GM23338 (cell line): ENCODE data around the gene GIPC1. TPM values are rescaled to one million over a fixed set of nuclear protein-coding genes. Genes with fewer than 3 reads are reported as not detected.

ENCODE experiments used
- CREB1 ChIP-seq: fragments of 250-450 bp; sonication (Bioruptor Pico); IDR thresholded peaks from 2 replicates; pipeline ENCODE4 v1.5.0; 2020; ENCODE audit warnings: low read depth, mild to moderate bottlenecking, moderate library complexity
- NANOG ChIP-seq: IDR thresholded peaks from 2 replicates; pipeline ENCODE4 v1.6.1; 2016; ENCODE audit warnings: antibody characterized with exemption, borderline replicate concordance
- polyA plus RNA-seq: library from polyadenylated mRNA; unstranded; fragments of >200 nt; fragmentation: Nextera tagmentation; extraction: Ambion mirVana; gene quantifications from 2 replicates; pipeline ENCODE4 v1.2.1, GENCODE V29; 2016
- total RNA-seq: library from RNA; depleted of rRNA; stranded (reverse); fragments of >200 nt; shearing (Covaris generic); gene quantifications from 2 replicates; pipeline ENCODE4 v1.2.3, GENCODE V29; 2014
- TF ChIP-seq, protein P1 (sequence below): fragments of 250-450 bp; sonication (Bioruptor Pico); IDR thresholded peaks from 2 replicates; pipeline ENCODE4 v1.5.0; 2020; ENCODE audit warnings: mild to moderate bottlenecking, moderate library complexity
- TF ChIP-seq, protein P2 (sequence below): IDR thresholded peaks from one replicate; pipeline ENCODE4 v1.6.1; 2018; ENCODE audit warnings: antibody characterized with exemption; ENCODE audit not compliant: unreplicated experiment

GIPC1 gene
- total and polyA plus RNA-seq, 2 experiments from 2014 or later: 51.6 to 106 TPM

DNA sequence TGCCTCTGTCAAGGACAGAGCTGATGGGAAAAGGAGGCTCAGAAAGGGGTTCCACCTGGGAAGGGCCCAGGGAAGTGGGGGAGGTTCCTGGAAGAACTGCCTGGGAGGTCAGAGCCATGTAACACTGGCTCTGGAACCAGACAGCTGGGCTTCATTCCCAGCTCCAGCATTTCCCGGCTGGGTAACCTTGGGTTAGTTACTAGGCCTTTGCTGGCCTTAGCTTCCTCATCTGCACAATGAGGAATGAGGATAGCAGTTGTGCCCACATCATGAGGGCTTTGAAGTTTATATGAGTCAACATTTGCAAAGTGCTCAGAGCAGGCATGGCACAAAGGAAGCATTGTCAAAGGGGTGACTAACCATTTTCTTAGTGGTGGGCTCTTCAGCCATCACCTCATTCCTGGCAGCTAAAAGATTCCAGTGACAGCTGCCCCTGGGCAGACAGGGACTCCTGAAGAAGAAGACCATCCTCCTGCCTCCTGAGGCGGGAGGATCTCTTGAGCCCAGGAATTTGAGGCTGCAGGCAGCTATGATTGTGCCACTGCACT, 24.0 kb upstream of the GIPC1 start (continued):
- TF ChIP-seq, protein P1, sequence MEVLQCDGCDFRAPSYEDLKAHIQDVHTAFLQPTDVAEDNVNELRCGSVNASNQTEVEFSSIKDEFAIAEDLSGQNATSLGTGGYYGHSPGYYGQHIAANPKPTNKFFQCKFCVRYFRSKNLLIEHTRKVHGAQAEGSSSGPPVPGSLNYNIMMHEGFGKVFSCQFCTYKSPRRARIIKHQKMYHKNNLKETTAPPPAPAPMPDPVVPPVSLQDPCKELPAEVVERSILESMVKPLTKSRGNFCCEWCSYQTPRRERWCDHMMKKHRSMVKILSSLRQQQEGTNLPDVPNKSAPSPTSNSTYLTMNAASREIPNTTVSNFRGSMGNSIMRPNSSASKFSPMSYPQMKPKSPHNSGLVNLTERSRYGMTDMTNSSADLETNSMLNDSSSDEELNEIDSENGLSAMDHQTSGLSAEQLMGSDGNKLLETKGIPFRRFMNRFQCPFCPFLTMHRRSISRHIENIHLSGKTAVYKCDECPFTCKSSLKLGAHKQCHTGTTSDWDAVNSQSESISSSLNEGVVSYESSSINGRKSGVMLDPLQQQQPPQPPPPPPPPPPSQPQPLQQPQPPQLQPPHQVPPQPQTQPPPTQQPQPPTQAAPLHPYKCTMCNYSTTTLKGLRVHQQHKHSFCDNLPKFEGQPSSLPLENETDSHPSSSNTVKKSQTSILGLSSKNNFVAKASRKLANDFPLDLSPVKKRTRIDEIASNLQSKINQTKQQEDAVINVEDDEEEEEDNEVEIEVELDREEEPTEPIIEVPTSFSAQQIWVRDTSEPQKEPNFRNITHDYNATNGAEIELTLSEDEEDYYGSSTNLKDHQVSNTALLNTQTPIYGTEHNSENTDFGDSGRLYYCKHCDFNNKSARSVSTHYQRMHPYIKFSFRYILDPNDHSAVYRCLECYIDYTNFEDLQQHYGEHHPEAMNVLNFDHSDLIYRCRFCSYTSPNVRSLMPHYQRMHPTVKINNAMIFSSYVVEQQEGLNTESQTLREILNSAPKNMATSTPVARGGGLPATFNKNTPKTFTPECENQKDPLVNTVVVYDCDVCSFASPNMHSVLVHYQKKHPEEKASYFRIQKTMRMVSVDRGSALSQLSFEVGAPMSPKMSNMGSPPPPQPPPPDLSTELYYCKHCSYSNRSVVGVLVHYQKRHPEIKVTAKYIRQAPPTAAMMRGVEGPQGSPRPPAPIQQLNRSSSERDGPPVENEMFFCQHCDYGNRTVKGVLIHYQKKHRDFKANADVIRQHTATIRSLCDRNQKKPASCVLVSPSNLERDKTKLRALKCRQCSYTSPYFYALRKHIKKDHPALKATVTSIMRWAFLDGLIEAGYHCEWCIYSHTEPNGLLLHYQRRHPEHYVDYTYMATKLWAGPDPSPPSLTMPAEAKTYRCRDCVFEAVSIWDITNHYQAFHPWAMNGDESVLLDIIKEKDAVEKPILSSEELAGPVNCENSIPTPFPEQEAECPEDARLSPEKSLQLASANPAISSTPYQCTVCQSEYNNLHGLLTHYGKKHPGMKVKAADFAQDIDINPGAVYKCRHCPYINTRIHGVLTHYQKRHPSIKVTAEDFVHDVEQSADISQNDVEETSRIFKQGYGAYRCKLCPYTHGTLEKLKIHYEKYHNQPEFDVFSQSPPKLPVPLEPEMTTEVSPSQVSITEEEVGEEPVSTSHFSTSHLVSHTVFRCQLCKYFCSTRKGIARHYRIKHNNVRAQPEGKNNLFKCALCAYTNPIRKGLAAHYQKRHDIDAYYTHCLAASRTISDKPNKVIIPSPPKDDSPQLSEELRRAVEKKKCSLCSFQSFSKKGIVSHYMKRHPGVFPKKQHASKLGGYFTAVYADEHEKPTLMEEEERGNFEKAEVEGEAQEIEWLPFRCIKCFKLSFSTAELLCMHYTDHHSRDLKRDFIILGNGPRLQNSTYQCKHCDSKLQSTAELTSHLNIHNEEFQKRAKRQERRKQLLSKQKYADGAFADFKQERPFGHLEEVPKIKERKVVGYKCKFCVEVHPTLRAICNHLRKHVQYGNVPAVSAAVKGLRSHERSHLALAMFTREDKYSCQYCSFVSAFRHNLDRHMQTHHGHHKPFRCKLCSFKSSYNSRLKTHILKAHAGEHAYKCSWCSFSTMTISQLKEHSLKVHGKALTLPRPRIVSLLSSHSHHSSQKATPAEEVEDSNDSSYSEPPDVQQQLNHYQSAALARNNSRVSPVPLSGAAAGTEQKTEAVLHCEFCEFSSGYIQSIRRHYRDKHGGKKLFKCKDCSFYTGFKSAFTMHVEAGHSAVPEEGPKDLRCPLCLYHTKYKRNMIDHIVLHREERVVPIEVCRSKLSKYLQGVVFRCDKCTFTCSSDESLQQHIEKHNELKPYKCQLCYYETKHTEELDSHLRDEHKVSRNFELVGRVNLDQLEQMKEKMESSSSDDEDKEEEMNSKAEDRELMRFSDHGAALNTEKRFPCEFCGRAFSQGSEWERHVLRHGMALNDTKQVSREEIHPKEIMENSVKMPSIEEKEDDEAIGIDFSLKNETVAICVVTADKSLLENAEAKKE (CRISPR knock-in tag): no peak
- TF ChIP-seq, protein P2, sequence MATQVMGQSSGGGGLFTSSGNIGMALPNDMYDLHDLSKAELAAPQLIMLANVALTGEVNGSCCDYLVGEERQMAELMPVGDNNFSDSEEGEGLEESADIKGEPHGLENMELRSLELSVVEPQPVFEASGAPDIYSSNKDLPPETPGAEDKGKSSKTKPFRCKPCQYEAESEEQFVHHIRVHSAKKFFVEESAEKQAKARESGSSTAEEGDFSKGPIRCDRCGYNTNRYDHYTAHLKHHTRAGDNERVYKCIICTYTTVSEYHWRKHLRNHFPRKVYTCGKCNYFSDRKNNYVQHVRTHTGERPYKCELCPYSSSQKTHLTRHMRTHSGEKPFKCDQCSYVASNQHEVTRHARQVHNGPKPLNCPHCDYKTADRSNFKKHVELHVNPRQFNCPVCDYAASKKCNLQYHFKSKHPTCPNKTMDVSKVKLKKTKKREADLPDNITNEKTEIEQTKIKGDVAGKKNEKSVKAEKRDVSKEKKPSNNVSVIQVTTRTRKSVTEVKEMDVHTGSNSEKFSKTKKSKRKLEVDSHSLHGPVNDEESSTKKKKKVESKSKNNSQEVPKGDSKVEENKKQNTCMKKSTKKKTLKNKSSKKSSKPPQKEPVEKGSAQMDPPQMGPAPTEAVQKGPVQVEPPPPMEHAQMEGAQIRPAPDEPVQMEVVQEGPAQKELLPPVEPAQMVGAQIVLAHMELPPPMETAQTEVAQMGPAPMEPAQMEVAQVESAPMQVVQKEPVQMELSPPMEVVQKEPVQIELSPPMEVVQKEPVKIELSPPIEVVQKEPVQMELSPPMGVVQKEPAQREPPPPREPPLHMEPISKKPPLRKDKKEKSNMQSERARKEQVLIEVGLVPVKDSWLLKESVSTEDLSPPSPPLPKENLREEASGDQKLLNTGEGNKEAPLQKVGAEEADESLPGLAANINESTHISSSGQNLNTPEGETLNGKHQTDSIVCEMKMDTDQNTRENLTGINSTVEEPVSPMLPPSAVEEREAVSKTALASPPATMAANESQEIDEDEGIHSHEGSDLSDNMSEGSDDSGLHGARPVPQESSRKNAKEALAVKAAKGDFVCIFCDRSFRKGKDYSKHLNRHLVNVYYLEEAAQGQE: no peak
- no peak for TF ChIP-seq NANOG
- no peak for TF ChIP-seq CREB1 (CRISPR knock-in tag)
